Measurements from ENCODE around the gene SUSD6. TPM values are rescaled to one million over a fixed set of nuclear protein-coding genes. Genes with fewer than 3 reads are reported as not detected.

The SUSD6 gene
- total and polyA plus RNA-seq, 2 experiments from 2014 or later = 15.7 to 28.4 TPM

DNA sequence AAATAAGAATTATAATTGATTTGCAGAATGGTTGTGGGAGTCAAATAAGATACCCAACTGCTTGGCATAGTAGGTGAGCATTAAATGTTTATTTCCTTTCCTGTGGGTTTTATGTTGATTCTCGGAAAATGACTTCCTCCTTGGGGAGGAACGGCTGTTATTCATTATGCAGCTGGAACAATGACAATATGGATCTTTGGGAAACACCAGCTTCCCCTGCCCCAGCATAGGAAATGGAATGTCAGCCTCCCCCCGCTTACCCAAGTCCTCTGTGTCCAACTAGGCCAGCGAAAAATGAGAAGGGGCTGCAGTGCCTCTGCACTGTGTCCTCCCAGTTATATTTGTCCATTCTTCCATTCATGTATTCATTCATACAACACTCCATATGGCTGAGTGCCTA is 25.0 kb upstream of the SUSD6 start:
- no peak overlapping the region for H2AFZ ChIP-seq
- DNase-seq (ENCODE audit: low spot score) = no peak
- no peaks in the 10 kb centered on the region for H3K27me3 ChIP-seq
- H3K36me3 ChIP-seq (replicated peaks; ENCODE audit: insufficient read depth, low read depth) = no peaks in the 10 kb centered on the region
- H3K27ac ChIP-seq = no peak overlapping the region
- no peaks in the 10 kb centered on the region for H4K20me1 ChIP-seq (ENCODE audit: insufficient read depth, poor library complexity, severe bottlenecking)
- H3K4me2 ChIP-seq = no peak overlapping the region
- no peaks in the 10 kb centered on the region for H3K9me2 ChIP-seq (replicated peaks; ENCODE audit: insufficient read depth)
- no peaks in the 10 kb centered on the region for H3K79me2 ChIP-seq
- H3K4me1 ChIP-seq (ENCODE audit: insufficient read depth) = peaks cover 4% of the 10 kb centered on the region
- no peaks in the 10 kb centered on the region for H3K9me3 ChIP-seq (ENCODE audit: low read depth)
- TF ChIP-seq EZH2 (IDR thresholded peaks at IDR 0.05; ENCODE audit: borderline replicate concordance) = no peak
- TF ChIP-seq, protein P1, sequence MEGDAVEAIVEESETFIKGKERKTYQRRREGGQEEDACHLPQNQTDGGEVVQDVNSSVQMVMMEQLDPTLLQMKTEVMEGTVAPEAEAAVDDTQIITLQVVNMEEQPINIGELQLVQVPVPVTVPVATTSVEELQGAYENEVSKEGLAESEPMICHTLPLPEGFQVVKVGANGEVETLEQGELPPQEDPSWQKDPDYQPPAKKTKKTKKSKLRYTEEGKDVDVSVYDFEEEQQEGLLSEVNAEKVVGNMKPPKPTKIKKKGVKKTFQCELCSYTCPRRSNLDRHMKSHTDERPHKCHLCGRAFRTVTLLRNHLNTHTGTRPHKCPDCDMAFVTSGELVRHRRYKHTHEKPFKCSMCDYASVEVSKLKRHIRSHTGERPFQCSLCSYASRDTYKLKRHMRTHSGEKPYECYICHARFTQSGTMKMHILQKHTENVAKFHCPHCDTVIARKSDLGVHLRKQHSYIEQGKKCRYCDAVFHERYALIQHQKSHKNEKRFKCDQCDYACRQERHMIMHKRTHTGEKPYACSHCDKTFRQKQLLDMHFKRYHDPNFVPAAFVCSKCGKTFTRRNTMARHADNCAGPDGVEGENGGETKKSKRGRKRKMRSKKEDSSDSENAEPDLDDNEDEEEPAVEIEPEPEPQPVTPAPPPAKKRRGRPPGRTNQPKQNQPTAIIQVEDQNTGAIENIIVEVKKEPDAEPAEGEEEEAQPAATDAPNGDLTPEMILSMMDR (IDR thresholded peaks at IDR 0.05; ENCODE audit: poor library complexity) = no peak
- TF ChIP-seq EZH2phosphoT487 (IDR thresholded peaks at IDR 0.05; ENCODE audit: low read depth, severe bottlenecking, unreplicated experiment) = no peak
- H3K4me3 ChIP-seq = no peak overlapping the region
- WGBS (ENCODE audit: low lambda C conversion rate, missing lambda C conversion rate) = 76% methylated on average over 4 of the region's 4 CpGs

DNA sequence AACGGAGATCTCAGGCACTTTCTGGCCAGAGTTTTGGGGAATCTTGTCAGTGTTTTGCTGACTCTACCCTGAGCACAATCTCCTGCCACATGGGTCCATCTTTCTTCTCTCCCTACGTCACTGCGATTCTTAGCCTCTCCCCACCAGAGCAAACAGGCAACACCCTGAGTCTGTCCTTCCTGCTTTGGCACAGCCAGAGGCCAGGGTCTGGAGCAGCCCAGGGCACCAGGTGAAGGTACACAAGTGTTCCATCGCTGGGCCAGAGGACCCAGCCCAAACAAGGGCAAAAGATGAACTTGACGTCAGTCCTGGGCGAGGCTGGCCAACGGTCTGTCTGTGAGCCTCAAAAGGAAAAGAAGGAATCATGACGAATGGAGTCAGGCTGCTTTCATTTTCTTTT is 24.0 kb upstream of the SUSD6 start:
- DNase-seq (ENCODE audit: low spot score) = no peak
- no peak overlapping the region for H3K27ac ChIP-seq
- no peaks in the 10 kb centered on the region for H3K27me3 ChIP-seq
- H3K9me2 ChIP-seq (replicated peaks; ENCODE audit: insufficient read depth) = no peaks in the 10 kb centered on the region
- H3K79me2 ChIP-seq = no peaks in the 10 kb centered on the region
- no peaks in the 10 kb centered on the region for H4K20me1 ChIP-seq (ENCODE audit: insufficient read depth, poor library complexity, severe bottlenecking)
- H3K4me2 ChIP-seq = no peak overlapping the region
- H3K9me3 ChIP-seq (ENCODE audit: low read depth) = no peaks in the 10 kb centered on the region
- no peak overlapping the region for H3K4me3 ChIP-seq
- H2AFZ ChIP-seq = no peak overlapping the region
- H3K36me3 ChIP-seq (replicated peaks; ENCODE audit: insufficient read depth, low read depth) = no peaks in the 10 kb centered on the region
- H3K4me1 ChIP-seq (ENCODE audit: insufficient read depth) = peaks cover 7% of the 10 kb centered on the region
- 78% methylated on average over 8 of the region's 8 CpGs for WGBS (ENCODE audit: low lambda C conversion rate, missing lambda C conversion rate)
- TF ChIP-seq EZH2 (IDR thresholded peaks at IDR 0.05; ENCODE audit: borderline replicate concordance) (no peak), EZH2phosphoT487 (IDR thresholded peaks at IDR 0.05; ENCODE audit: low read depth, severe bottlenecking, unreplicated experiment) (no peak)
- TF ChIP-seq, protein P1 (IDR thresholded peaks at IDR 0.05; ENCODE audit: poor library complexity) = no peak

DNA sequence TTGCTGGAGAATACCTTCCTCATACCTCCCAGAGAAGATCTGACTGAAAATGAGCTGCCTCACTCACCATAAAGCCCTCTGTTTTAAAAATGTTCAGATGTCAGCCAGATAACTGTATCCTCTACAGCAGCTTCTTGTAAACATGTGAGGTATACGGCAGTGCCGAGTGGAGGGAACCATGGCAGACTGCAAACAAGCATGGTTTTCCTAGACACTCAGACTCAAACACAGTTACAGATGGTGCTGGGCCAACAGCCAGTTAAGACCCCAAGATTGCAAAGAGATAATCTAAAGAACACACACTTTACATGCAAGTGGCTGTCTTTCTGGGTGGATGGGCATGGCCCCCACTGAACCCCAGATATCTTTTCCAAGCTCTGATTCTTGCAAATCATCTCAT is 20.1 kb upstream of the SUSD6 start:
- Histone ChIP-seq H3K4me2 (peak overlapping the region; percentile 7), H3K9me2 (replicated peaks; ENCODE audit: insufficient read depth) (no peaks in the 10 kb centered on the region), H3K9me3 (ENCODE audit: low read depth) (no peaks in the 10 kb centered on the region), H3K36me3 (replicated peaks; ENCODE audit: insufficient read depth, low read depth) (no peaks in the 10 kb centered on the region), H3K4me3 (no peak overlapping the region), H3K4me1 (ENCODE audit: insufficient read depth) (peaks cover 21% of the 10 kb centered on the region), H3K27ac (peak overlapping the region; percentile 18), H3K27me3 (no peaks in the 10 kb centered on the region), H2AFZ (no peak overlapping the region), H4K20me1 (ENCODE audit: insufficient read depth, poor library complexity, severe bottlenecking) (no peaks in the 10 kb centered on the region), H3K79me2 (no peaks in the 10 kb centered on the region)
- TF ChIP-seq, protein P1 (IDR thresholded peaks at IDR 0.05; ENCODE audit: poor library complexity) = no peak
- no peak for TF ChIP-seq EZH2 (IDR thresholded peaks at IDR 0.05; ENCODE audit: borderline replicate concordance)
- no peak for TF ChIP-seq EZH2phosphoT487 (IDR thresholded peaks at IDR 0.05; ENCODE audit: low read depth, severe bottlenecking, unreplicated experiment)
- WGBS (ENCODE audit: low lambda C conversion rate, missing lambda C conversion rate) = 32% methylated on average over 2 of the region's 2 CpGs
- DNase-seq (ENCODE audit: low spot score) = no peak
